PFSK-1 (cell line): ENCODE data around the gene B4GALNT1.
A peak's percentile ranks its signal among the peaks of the same experiment; 100 is the strongest.

ENCODE experiments used
- FOXP2 ChIP-seq: optimal IDR thresholded peaks from 2 replicates; pipeline ENCODE3; 2011; ENCODE audit warnings: borderline replicate concordance, control low read depth, inconsistent platforms; ENCODE audit not compliant: insufficient read depth; ENCODE audit errors: extremely low read length, extremely low read depth
- POLR2AphosphoS5 ChIP-seq: IDR thresholded peaks from 2 replicates; pipeline ENCODE4 v1.6.1; 2012; ENCODE audit warnings: low read depth, mild to moderate bottlenecking, control low read depth, low read length, moderate library complexity
- SIN3A ChIP-seq: IDR thresholded peaks from 2 replicates; pipeline ENCODE4 v1.6.1; 2012; ENCODE audit warnings: mild to moderate bottlenecking, low read length, moderate library complexity, borderline replicate concordance; ENCODE audit not compliant: insufficient read depth
- TAF1 ChIP-seq: IDR thresholded peaks from 2 replicates; pipeline ENCODE4 v1.6.1; 2012; ENCODE audit warnings: low read length, control low read depth, borderline replicate concordance; ENCODE audit not compliant: insufficient read depth
- TF ChIP-seq, protein P1 (sequence below), 2 experiments: IDR thresholded peaks; 2 replicates each; pipeline versions ENCODE4 v1.6.1 to v1.8.0; 2011 to 2012; ENCODE audit warnings: low read depth in 2 of 2, low read length in 2 of 2, control low read depth in 1 of 2, inconsistent platforms in 1 of 2, mild to moderate bottlenecking in 1 of 2, moderate library complexity in 1 of 2; ENCODE audit not compliant: insufficient read depth in 1 of 2

Gene B4GALNT1

DNA sequence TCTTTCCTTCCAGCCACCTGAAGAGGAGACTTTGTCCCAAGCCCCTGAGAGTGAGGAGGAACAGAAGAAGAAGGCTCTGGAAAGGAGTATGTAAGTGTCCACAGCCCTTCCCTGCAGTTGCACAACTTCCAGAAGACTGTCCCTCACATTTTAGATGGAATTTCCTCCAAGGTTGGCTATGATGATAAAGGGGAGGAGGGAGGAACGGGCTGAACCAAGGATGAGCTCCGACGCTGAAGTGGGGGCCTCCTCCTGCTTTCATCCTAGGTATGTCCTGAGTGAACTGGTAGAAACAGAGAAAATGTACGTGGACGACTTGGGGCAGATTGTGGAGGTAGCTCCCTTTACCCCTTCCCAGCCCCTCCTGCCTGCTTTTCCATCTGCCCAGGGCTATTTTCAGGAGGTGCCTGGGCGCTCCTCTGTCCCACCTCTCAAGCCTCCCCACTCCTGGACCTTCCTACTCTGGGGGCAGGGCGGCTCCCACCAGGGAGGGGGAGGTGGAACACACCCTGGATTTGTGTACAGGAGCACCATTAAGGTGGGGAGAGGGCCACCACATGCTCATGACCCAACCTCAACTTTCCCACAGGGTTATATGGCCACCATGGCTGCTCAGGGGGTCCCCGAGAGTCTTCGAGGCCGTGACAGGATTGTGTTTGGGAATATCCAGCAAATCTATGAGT lies 19.4 kb downstream of the B4GALNT1 start:
- TF ChIP-seq TAF1 (no peak), FOXP2 (no peak), POLR2AphosphoS5 (no peak), SIN3A (no peak)
- TF ChIP-seq, protein P1, sequence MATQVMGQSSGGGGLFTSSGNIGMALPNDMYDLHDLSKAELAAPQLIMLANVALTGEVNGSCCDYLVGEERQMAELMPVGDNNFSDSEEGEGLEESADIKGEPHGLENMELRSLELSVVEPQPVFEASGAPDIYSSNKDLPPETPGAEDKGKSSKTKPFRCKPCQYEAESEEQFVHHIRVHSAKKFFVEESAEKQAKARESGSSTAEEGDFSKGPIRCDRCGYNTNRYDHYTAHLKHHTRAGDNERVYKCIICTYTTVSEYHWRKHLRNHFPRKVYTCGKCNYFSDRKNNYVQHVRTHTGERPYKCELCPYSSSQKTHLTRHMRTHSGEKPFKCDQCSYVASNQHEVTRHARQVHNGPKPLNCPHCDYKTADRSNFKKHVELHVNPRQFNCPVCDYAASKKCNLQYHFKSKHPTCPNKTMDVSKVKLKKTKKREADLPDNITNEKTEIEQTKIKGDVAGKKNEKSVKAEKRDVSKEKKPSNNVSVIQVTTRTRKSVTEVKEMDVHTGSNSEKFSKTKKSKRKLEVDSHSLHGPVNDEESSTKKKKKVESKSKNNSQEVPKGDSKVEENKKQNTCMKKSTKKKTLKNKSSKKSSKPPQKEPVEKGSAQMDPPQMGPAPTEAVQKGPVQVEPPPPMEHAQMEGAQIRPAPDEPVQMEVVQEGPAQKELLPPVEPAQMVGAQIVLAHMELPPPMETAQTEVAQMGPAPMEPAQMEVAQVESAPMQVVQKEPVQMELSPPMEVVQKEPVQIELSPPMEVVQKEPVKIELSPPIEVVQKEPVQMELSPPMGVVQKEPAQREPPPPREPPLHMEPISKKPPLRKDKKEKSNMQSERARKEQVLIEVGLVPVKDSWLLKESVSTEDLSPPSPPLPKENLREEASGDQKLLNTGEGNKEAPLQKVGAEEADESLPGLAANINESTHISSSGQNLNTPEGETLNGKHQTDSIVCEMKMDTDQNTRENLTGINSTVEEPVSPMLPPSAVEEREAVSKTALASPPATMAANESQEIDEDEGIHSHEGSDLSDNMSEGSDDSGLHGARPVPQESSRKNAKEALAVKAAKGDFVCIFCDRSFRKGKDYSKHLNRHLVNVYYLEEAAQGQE (IDR thresholded peaks at IDR 0.05; ENCODE audit: insufficient read depth in 1 of 2, low read depth in 2 of 2, low read length in 2 of 2), result no peak

GRCh38 chr12:57612711-57613426 lies 20.1 kb downstream of the B4GALNT1 start:
- TF ChIP-seq, protein P1 (IDR thresholded peaks at IDR 0.05; ENCODE audit: insufficient read depth in 1 of 2, low read depth in 2 of 2, low read length in 2 of 2), result no peak
- no peak for TF ChIP-seq SIN3A

DNA sequence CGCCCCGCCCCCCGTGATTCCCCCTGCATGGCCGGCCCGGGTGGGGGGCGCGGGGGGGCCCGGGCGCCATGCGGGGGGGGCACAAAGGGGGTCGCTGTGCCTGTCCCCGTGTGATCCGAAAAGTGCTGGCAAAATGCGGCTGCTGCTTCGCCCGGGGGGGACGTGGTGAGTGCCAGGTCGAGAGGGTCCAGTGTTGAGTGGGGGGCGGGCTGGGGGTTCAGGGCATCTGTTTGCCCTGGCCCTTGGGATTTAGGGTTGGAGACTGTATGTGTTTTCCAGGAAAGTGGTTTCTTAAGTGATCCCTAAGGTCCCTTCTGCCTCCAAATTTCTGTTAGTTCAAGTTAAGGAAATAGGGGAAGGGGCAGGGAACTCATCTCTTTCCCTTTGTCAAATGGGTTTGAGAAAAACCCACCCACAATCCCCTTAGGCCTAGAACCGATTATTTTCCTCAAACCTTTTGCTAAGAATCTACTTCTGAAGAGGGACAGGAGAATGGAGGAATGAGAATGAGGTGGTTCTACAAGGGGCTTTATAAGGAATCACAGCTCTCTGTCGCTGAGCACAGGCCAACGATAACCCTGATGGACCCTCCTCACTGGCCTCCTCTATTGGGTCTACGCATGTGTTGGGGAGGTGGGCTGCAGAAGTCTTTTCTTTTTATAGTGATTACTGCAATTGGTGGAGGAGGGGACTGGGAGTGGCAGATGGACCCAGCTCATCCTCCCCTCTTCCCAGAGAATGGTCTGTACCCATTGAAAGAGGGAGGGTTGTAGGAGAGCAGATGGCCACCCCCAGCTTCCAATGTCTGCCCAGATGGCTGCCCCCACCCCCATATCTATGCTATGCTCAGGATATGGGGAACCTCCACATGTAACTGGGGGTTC lies 20.9 kb downstream of the B4GALNT1 start:
- TF ChIP-seq SIN3A, result no peak
- no peak for TF ChIP-seq FOXP2
- no peak for TF ChIP-seq TAF1
- TF ChIP-seq, protein P1 (IDR thresholded peaks at IDR 0.05; ENCODE audit: insufficient read depth in 1 of 2, low read depth in 2 of 2, low read length in 2 of 2), result no peak
- no peak for TF ChIP-seq POLR2AphosphoS5

DNA sequence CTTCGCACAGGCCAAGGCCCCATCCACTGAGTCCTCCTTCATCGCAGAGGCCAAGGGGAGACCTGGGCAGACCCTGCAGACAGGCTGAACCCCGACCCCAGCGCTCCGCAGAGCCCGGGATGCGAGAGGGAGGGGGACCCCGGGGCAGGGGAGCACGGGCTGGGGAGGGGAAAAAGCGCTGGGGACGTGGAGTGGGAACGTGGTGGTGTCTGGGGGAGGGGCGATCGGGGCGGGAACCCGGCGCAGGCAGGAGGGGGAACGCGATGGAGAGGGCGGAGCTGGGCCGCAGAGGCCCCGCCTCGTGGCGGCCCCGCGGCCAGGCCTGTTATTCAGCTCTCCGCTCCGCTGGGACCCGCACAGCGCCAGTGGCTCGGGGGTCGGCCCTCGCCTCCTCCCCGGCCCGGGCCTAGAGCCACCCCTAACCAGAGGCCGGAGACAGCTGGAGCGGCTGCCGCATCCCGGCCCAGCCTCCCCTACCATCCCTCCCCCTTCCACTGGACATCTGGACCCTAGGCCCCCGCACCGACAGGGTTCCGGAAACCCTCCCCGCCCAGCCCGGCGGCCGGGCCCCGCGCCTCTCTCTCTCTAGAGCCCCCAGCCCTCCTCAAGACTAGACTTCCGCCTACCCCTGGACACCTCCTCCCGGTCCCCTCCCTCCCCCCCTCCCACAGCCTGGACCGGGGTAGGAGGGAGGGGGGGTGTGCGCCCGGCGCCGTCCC lies 21.7 kb downstream of the B4GALNT1 start, which contains the start of gene ARHGEF25:
Gene ARHGEF25 (plus strand): TSS at position 328 of the 719 bp plus-strand sequence. CDS start 460 bp downstream, outside the sequence.
- TF ChIP-seq POLR2AphosphoS5, result peak; percentile 56; the same call in 1 of the 2 replicates
- TF ChIP-seq, protein P1 (IDR thresholded peaks at IDR 0.05; ENCODE audit: insufficient read depth in 1 of 2, low read depth in 2 of 2, low read length in 2 of 2), result no peak
- no peak for TF ChIP-seq TAF1
- TF ChIP-seq SIN3A, result no peak
